DMS 273 (cell line): ENCODE measurements around the gene VDR.
A peak's percentile ranks its signal among the peaks of the same experiment; 100 is the strongest.

Experiments used
- DNase-seq: peaks from one replicate; lab custom pipeline; 2025; ENCODE audit not compliant: unreplicated experiment; lab: John Stamatoyannopoulos, UW

VDR gene

GRCh38 chr12:47931187-47931586 lies 26.4 kb upstream of the VDR start:
- no peak for DNase-seq

GRCh38 chr12:47930634-47931033 lies 25.8 kb upstream of the VDR start:
- DNase-seq: no peak

GRCh38 chr12:47927346-47927745 lies 22.6 kb upstream of the VDR start:
- no peak for DNase-seq

GRCh38 chr12:47921907-47922306 lies 17.1 kb upstream of the VDR start:
- DNase-seq: no peak

- no peak for DNase-seq
These were observed 16.1 kb upstream of the VDR start for GRCh38 chr12:47920913-47921312.

- no peak for DNase-seq
These were observed 8.3 kb upstream of the VDR start for GRCh38 chr12:47913081-47913480.

- no peak for DNase-seq
These were observed 7.8 kb upstream of the VDR start for GRCh38 chr12:47912556-47912955.

GRCh38 chr12:47910981-47911380 lies 6.2 kb upstream of the VDR start:
- no peak for DNase-seq

- no peak for DNase-seq
These were observed 5.7 kb upstream of the VDR start for GRCh38 chr12:47910486-47910885.

- no peak for DNase-seq
These were observed 5.2 kb upstream of the VDR start for GRCh38 chr12:47909839-47910465.

- DNase-seq: no peak
These were observed 3.9 kb upstream of the VDR start for GRCh38 chr12:47908738-47909137.

GRCh38 chr12:47907851-47908454 lies 3.2 kb upstream of the VDR start:
- DNase-seq: no peak

GRCh38 chr12:47903927-47904712 lies 674 bp downstream of the VDR start:
- peak; percentile 3 for DNase-seq

- peak; percentile 9 for DNase-seq
These were observed 1.6 kb downstream of the VDR start for GRCh38 chr12:47903151-47903611.

GRCh38 chr12:47902131-47902639 lies 2.6 kb downstream of the VDR start:
- DNase-seq: no peak

GRCh38 chr12:47901718-47902093 lies 3.1 kb downstream of the VDR start:
- DNase-seq: no peak

GRCh38 chr12:47901063-47901717 lies 3.6 kb downstream of the VDR start:
- no peak for DNase-seq

- DNase-seq: peak; percentile 6
These were observed 4.4 kb downstream of the VDR start for GRCh38 chr12:47900131-47901062.

GRCh38 chr12:47899466-47899865 lies 5.3 kb downstream of the VDR start:
- DNase-seq: no peak

- no peak for DNase-seq
These were observed 8.2 kb downstream of the VDR start for GRCh38 chr12:47896633-47897032.
